ENCODE measurements around the gene CCDC149. TPM values are rescaled to one million over a fixed set of nuclear protein-coding genes. Genes with fewer than 3 reads are reported as not detected.

CCDC149 gene
- total RNA-seq, 2 donors from 2014 or later, result 4.9 to 5.5 TPM

- Mint-ChIP-seq H3K4me1 (peaks cover 16% of the 10 kb centered on the region), H3K4me3 (no peak overlapping the region), H3K27me3 (ENCODE audit: insufficient read depth) (peaks cover 37% of the 10 kb centered on the region), H3K27ac (no peak overlapping the region), H3K9me3 (peaks cover 15% of the 10 kb centered on the region), H3K36me3 (ENCODE audit: low read depth) (no peaks in the 10 kb centered on the region)
- WGBS, 2 experiments (ENCODE audit: insufficient coverage in 1 of 2, insufficient read length in 1 of 2), result 71 to 77% methylated on average over 11 to 20 of the region's 20 CpGs
- TF ChIP-seq CTCF (conservative IDR thresholded peaks at IDR 0.05), result no peak
- no peaks in the 10 kb centered on the region for H3K36me3 ChIP-seq (ENCODE audit: control insufficient read depth, insufficient read depth, low read length)
- H3K9ac ChIP-seq (ENCODE audit: extremely low read depth, low read length, poor library complexity, severe bottlenecking), result no peak overlapping the region
- no peak overlapping the region for H3K27ac ChIP-seq (ENCODE audit: low read depth, low read length)
- H3K4me1 ChIP-seq (ENCODE audit: control insufficient read depth, insufficient read depth, low read length), result no peaks in the 10 kb centered on the region
- peaks cover 8% of the 10 kb centered on the region for H3K27me3 ChIP-seq (ENCODE audit: control insufficient read depth, insufficient read depth, low read length, poor library complexity, severe bottlenecking)
- DNase-seq, result peak; percentile 81
- peaks cover 21% of the 10 kb centered on the region for H3K9me3 ChIP-seq (ENCODE audit: control insufficient read depth, low read length)
- H3K4me3 ChIP-seq (ENCODE audit: low read length), result no peak overlapping the region
Measured at GRCh38 chr4:24917076-24917856, 4.4 kb upstream of the CCDC149 start.

- WGBS, 2 experiments (ENCODE audit: insufficient coverage in 1 of 2, insufficient read length in 1 of 2), result 69 to 70% methylated on average over 6 to 8 of the region's 8 CpGs
- Mint-ChIP-seq H3K36me3 (ENCODE audit: low read depth) (peaks cover 1% of the 10 kb centered on the region), H3K4me1 (peaks cover 21% of the 10 kb centered on the region), H3K9me3 (peaks cover 14% of the 10 kb centered on the region), H3K27me3 (ENCODE audit: insufficient read depth) (peaks cover 40% of the 10 kb centered on the region), H3K4me3 (no peak overlapping the region), H3K27ac (no peak overlapping the region)
- no peak overlapping the region for H3K4me3 ChIP-seq (ENCODE audit: low read length)
- peaks cover 3% of the 10 kb centered on the region for H3K36me3 ChIP-seq (ENCODE audit: control insufficient read depth, insufficient read depth, low read length)
- DNase-seq, result peak; percentile 70
- no peak overlapping the region for H3K27ac ChIP-seq (ENCODE audit: low read depth, low read length)
- TF ChIP-seq CTCF (conservative IDR thresholded peaks at IDR 0.05), result peak; percentile 63
- no peak overlapping the region for H3K9ac ChIP-seq (ENCODE audit: extremely low read depth, low read length, poor library complexity, severe bottlenecking)
- H3K4me1 ChIP-seq (ENCODE audit: control insufficient read depth, insufficient read depth, low read length), result no peaks in the 10 kb centered on the region
- H3K9me3 ChIP-seq (ENCODE audit: control insufficient read depth, low read length), result peaks cover 21% of the 10 kb centered on the region
- H3K27me3 ChIP-seq (ENCODE audit: control insufficient read depth, insufficient read depth, low read length, poor library complexity, severe bottlenecking), result no peaks in the 10 kb centered on the region
Measured at GRCh38 chr4:24915121-24915922, 2.5 kb upstream of the CCDC149 start.

- peaks cover 21% of the 10 kb centered on the region for H3K9me3 ChIP-seq (ENCODE audit: control insufficient read depth, low read length)
- Mint-ChIP-seq H3K4me1 (peaks cover 21% of the 10 kb centered on the region), H3K27me3 (ENCODE audit: insufficient read depth) (peaks cover 40% of the 10 kb centered on the region), H3K4me3 (no peak overlapping the region), H3K36me3 (ENCODE audit: low read depth) (peaks cover 10% of the 10 kb centered on the region), H3K9me3 (peaks cover 14% of the 10 kb centered on the region), H3K27ac (no peak overlapping the region)
- H3K4me3 ChIP-seq (ENCODE audit: low read length), result no peak overlapping the region
- H3K4me1 ChIP-seq (ENCODE audit: control insufficient read depth, insufficient read depth, low read length), result no peaks in the 10 kb centered on the region
- no peak overlapping the region for H3K27ac ChIP-seq (ENCODE audit: low read depth, low read length)
- no peak for TF ChIP-seq CTCF (conservative IDR thresholded peaks at IDR 0.05)
- no peak for DNase-seq
- 95 to 100% methylated on average over 1 to 4 of the region's 6 CpGs for WGBS, 2 experiments (ENCODE audit: insufficient coverage in 1 of 2, insufficient read length in 1 of 2)
- H3K36me3 ChIP-seq (ENCODE audit: control insufficient read depth, insufficient read depth, low read length), result peaks cover 8% of the 10 kb centered on the region
- no peak overlapping the region for H3K9ac ChIP-seq (ENCODE audit: extremely low read depth, low read length, poor library complexity, severe bottlenecking)
- no peaks in the 10 kb centered on the region for H3K27me3 ChIP-seq (ENCODE audit: control insufficient read depth, insufficient read depth, low read length, poor library complexity, severe bottlenecking)
Measured at GRCh38 chr4:24914460-24914859, 1.6 kb upstream of the CCDC149 start.
